SIG-M5 treated with dmso at 0.1 percent for 504 hours (cell line): ENCODE measurements around the gene SH3GLB2.
A peak's percentile ranks its signal among the peaks of the same experiment; 100 is the strongest.
"Not testable (repeated sequence)": the region's sequence is repeated elsewhere in the genome, so short reads cannot be mapped to it uniquely, and the experiment has no call there.

Experiments
- DNase-seq: peaks from one replicate; lab custom pipeline; 2025; ENCODE audit not compliant: unreplicated experiment; lab: John Stamatoyannopoulos, UW

Gene SH3GLB2

GRCh38 chr9:129023036-129023907 lies 4.9 kb downstream of the SH3GLB2 start:
- DNase-seq = no peak

- no peak for DNase-seq
Measured at GRCh38 chr9:129022037-129022436, 6.1 kb downstream of the SH3GLB2 start.

DNA sequence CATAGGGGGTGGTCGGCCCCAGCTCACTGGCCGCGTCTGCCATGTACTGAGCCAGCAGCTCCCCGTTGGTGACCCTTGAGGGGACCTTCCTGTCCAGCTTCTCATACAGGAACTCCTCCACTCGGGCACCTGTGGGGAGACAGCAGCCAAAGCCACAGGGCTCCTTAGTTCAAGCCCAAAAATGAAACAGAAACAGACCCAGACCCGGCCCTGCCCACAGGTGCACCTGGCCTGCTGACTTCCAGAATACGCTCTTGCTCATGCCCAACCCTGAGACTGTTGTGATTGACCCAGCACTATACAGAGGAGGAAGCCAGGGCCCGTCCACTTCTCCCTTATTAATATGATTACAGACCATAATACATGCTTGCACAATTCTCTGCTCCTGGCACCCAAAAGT lies 7.0 kb downstream of the SH3GLB2 start:
- no peak for DNase-seq

- no peak for DNase-seq
Measured at GRCh38 chr9:129014608-129015007, 13.5 kb downstream of the SH3GLB2 start.

DNA sequence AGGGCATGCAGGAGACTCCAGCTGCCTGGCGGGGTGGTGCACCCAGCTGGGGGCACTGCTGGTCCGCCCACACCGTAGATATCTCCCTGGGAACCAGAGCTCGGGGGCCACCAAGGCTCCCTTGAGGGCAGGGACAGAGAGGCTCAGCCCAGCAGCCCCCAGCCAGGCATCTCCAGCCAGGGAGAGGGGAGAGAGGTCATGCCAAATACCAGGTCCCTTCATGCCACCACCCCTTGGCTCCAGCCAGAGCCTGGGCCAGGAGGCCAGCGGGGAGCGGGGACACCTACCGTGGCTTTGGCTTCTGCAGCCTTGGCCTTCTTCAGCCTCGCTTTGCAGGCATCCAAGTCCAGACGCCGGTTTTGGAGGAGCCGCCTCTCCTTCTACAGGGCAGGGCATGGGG lies 14.0 kb downstream of the SH3GLB2 start:
- DNase-seq = no peak

DNA sequence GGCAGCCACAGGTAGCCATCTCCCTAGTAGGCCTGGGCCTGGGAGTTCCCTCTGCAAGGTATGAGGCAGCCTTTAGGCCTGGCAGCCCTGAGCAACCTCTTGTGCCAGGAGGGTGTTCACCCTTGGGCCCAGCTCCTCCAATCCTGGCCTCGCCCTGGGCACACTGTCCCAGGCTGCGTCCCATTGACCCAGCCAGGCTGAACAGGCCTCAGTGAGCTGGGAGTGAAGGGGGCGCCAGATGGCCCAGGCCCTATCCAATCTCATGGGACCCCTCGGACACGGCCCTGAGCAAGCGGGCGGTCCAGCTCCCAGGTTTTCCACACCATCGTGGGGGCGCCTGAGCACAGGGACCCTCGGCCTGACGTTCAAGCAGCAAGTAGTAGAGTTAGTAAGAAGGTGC lies 14.5 kb downstream of the SH3GLB2 start:
- DNase-seq = no peak

DNA sequence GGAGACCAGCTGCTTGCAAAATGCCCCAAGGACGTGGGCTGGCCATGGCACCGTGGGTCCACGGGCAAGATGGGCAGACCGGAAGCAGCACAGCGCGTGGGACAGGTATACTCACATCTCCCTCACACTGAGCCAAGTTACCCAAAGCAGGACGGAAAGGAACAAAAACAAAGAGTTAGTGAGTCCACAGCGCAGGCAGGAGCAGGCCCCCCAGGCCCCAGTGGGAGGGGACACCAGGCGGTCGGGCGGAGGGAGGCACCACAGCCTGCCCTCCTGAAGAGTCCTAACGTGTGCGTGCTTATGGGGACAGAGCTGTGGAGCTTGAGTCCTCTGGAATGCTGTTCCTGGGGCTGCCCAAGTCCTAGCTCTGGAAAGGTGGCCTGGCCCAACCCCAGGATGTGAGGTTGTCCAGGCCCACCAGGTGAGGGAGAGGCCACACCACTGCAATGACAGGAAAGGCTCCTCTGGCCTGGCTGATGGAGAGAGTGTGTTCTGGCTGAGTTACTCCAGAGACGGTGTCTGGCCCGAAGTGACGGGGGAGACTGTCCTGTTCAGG lies 15.2 kb downstream of the SH3GLB2 start:
- DNase-seq = no peak

DNA sequence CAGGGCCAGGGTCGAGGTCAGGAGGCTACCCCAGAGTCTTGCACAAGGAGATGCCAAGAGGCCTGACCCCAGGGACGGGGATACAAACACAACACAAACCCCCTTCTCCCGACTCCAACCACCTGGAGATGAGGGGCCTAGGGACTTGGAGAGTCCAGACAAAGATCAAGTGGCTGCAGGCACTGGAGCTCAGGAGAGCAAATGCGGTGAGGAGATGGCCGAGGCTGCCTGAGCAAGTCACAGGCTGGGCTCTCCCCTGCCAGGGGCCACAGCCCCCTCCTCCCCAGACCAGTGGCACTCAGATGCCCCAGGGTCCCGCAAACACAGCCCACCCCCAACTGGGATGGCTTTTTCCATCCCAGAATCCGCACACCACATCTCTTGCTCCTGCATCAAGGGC lies 15.8 kb downstream of the SH3GLB2 start:
- DNase-seq = no peak

GRCh38 chr9:129011761-129012181 lies 16.4 kb downstream of the SH3GLB2 start:
- DNase-seq = no peak

DNA sequence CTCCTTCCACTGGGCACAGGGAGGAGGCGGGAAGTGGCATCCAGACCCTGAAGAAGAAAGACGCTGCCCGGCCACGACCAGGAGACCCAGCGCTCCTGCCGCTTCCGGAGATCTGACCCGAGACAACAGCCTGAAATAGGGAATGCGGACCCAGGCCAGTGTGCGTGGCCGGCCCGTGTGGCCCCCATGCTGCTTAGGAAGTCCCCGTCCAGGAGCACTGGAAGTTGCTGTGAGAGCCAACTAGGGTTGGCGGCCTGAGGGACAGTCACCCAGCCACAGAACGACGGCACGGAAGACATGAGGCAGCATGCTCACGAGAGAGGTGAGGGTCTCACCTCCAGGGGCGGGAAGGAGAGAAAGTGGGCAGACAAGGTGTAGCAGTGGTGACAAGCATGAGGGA lies 17.0 kb downstream of the SH3GLB2 start:
- DNase-seq = no peak

DNA sequence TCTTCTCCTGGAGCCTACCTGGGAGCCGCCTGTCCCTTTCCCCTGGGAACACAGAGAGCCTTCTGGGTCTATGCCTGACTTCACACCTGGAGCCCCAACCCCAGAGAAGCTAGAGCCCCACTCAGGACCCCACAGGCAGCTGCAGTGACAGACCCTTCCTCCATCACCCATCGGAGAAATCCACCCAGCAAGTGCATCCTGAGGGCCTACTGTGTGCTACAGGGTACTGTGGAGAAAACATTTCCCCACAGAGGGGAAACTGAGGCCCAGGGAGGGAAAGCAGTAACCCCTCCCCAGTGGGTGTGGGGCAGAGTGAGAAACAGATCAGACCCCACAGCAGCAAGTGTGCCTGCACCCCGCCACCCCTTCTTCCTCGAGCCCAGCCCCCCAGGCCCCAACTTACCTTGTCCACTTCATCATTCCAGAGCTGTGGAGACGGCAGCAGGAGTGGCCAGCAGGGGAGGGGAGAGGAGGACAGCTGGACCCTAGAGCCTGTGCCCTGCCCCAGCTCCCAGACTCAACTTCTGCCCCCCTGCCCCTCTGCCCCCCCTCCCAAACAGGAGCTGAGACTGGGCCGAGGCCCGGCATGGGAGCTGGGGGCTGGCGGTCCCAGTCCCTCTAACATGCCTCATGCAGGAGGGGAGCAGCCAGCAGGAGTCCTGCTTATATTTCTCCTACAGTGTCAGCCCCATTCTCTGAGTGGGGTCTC lies 17.7 kb downstream of the SH3GLB2 start:
- DNase-seq = no peak

DNA sequence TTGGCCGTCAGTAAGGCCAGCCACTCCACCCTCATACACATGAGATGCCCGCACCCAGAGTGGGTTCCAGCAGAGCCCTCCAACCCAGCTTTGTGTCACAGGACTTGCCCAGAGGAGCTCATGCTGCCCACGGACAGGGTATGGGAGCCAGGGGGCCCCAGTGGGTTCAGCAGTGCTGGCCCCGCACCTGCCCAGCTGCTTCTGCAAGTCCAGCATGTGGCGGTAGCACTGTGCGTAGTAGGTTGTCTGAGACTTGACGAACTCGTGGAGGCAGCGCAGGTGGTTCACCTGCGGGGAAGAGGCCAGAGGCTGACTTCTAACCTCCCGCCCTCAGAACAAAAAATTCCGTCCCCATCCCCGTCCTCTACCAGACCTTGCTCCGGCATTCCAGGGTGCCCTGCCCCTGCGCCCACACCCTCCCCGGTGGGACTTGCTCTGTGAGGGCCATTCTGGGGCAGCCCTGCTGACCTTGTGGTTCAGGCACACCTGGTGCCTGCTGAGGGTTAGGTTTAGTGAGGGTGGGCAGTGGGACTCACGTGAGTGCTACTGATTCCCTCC lies 18.5 kb downstream of the SH3GLB2 start:
- DNase-seq = no peak

DNA sequence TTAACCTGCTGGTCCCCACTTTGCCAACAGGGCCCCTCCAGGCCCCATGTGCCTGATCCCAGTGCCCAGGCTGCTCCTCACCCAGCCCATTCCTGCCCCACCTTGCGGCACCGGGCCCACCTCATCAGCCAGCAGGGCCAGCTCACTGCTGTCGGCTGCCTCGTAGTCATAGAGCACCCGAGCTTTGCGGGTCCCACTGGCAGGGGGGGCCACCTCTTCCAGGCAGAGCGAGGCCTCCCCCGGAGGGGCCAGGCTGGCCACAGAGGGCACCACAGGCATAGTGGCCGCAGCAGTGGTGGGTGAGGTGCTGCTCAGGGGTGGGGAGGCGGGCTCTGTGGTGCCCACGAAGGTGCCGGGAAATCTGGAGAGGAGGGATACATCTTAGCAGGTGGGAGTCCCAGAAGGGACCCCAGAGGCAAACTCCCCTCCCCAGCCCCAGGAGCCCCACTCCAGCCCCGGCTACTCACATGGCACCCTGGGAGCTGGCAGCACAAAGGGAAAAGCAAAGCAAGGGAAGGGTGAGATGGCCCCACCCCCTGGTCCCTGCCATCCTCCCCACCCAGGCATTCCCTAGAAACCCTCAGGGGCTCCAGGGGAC lies 19.0 kb downstream of the SH3GLB2 start:
- DNase-seq = no peak

DNA sequence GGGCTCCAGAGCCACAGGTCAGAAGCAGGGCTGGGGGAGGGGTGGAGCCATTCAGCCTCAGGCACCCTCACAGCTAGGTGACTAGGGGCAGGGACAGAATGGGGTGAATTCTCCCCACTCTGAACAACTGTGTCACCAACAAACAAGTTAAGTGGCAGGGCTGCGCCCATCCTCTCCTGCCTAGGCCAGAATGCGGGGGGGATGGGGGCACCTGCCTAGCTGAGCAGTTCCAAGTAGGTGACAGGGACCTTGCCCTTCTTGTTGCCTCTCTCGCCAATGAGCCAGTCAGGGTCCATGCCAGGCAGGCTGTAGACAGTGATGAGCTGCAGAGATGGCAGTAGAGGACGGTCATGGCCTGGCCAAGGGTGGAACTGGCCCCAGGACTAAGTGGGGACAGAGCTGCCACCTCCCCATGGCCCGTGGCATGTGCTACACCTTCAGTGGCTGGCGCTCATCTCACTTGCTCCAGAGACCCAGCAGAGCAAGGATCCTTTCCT lies 19.6 kb downstream of the SH3GLB2 start:
- DNase-seq = no peak

DNA sequence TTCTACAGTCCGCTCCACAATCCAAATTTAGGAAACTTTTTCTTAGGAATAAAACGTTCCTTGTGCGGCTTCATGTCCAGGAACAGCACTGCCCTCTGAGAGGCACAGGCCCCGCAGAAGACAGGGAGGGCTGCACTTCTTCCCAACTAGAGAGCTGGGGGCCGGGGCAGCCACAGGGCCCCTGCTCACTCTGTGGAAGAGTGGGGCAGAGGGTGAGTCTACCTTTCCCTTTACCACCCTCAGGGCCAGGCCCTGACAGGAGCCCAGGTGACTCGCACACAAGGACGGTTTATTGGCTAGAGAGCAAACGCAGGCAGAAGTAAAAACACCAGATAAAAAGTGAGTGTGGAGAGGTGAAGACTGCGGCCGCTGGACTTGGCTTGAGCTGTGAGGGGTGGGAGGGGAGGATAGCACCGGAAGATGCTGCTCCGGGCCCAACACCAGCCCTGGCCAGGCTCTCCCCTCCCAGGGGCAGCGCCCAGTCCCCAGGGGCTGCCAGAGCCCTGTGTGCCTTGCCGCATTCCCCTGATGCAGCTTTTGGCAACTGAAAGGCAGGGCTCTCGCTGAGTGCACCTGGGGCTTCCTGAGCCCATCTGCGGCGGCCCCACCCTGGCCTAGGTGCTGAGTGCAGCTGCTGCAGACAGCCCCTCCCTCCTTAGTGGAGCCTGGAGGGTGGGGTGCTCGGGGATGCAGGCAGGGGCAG lies 20.2 kb downstream of the SH3GLB2 start:
- no peak for DNase-seq

DNA sequence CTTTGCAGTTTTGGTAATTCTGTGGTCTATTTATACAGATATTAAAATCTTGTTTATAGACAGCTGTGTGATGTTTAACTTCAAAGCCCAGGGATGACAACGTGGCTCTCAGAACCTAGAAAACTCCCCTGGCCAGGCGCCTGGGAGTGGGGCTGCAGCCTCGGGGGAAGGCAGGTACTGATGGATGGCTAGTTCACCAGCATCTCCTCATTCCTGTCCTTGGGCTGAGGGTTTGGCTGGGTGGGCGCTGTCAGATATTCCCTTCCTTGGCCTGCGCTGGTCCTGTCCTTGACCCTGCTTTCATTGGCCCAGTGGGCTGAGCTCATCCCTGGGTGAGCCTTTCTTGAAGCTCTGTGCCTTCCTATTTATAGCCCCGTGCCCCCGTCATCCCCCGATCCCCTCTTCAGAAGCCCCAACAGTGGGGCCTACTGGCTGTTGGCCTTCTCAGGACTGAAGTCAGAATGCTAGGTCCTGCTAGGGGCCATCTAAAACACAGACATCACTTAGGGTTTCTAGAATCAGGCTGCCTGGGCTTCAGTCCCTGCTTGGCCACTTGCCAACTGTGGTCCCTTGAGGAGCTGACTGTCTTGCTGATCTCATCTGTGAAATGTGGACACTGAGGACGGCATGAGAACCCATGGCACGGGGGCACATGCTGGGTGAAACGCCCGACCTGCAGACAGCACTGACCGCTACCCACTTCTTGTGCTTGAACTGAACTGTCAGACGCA lies 20.9 kb downstream of the SH3GLB2 start:
- DNase-seq = no peak

- DNase-seq = peak; percentile 71
Measured at GRCh38 chr9:129006328-129007034, 21.6 kb downstream of the SH3GLB2 start.

- no peak for DNase-seq
Measured at GRCh38 chr9:129005336-129005997, 22.7 kb downstream of the SH3GLB2 start.

GRCh38 chr9:129004173-129004572 lies 24.0 kb downstream of the SH3GLB2 start:
- DNase-seq = not testable (repeated sequence)
